HepG2 (cell line): ENCODE measurements around the gene RSPH9. TPM values are rescaled to one million over a fixed set of nuclear protein-coding genes. Genes with fewer than 3 reads are reported as not detected.

Source experiments
- AKAP8 ChIP-seq: sonication (generic); formaldehyde crosslinking; IDR thresholded peaks from 2 replicates; pipeline ENCODE4 v1.5.1; 2020; ENCODE audit warnings: mild to moderate bottlenecking, missing genetic modification reagents
- ARID4A ChIP-seq: sonication (generic); formaldehyde crosslinking; IDR thresholded peaks from 2 replicates; pipeline ENCODE4 v1.5.0; 2020; ENCODE audit warnings: mild to moderate bottlenecking, missing genetic modification reagents, borderline replicate concordance
- CBX1 ChIP-seq: IDR thresholded peaks from one replicate; pipeline ENCODE4 v1.6.1; 2016; ENCODE audit warnings: antibody characterized with exemption, low read depth
- ESRRA ChIP-seq: sonication (generic); formaldehyde crosslinking; IDR thresholded peaks from 2 replicates; pipeline ENCODE4 v1.5.1; 2020; ENCODE audit warnings: mild to moderate bottlenecking, low read depth, missing genetic modification reagents
- FOXO1 ChIP-seq: sonication (generic); formaldehyde crosslinking; IDR thresholded peaks from 2 replicates; pipeline ENCODE4 v1.4.0; 2020; ENCODE audit warnings: missing genetic modification reagents
- KAT7 ChIP-seq: IDR thresholded peaks from 2 replicates; pipeline ENCODE4 v1.6.1; 2018; ENCODE audit warnings: borderline replicate concordance, missing compliant biosample characterization
- KDM4B ChIP-seq: sonication (generic); formaldehyde crosslinking; IDR thresholded peaks from 2 replicates; pipeline ENCODE4 v1.4.0; 2020; ENCODE audit warnings: missing genetic modification reagents
- MAF1 ChIP-seq: sonication (generic); formaldehyde crosslinking; IDR thresholded peaks from 2 replicates; pipeline ENCODE4 v1.5.0; 2020; ENCODE audit warnings: missing genetic modification reagents, borderline replicate concordance
- MIER3 ChIP-seq: IDR thresholded peaks from 2 replicates; pipeline ENCODE4 v1.6.1; 2016; ENCODE audit warnings: missing compliant biosample characterization, borderline replicate concordance
- MXD4 ChIP-seq: IDR thresholded peaks from 2 replicates; pipeline ENCODE4 v1.6.1; 2016; ENCODE audit warnings: mild to moderate bottlenecking, missing biosample characterization, missing genetic modification reagents
- NR2C2 ChIP-seq: sonication (generic); formaldehyde crosslinking; IDR thresholded peaks from 2 replicates; pipeline ENCODE4 v1.4.0; 2020; ENCODE audit warnings: missing genetic modification reagents, mild to moderate bottlenecking, moderate library complexity, borderline replicate concordance
- PHB2 ChIP-seq: fragments of 450-650 bp; IDR thresholded peaks from 2 replicates; pipeline ENCODE4 v1.6.1; 2018; ENCODE audit not compliant: partially characterized antibody
- RXRA ChIP-seq: sonication (generic); formaldehyde crosslinking; IDR thresholded peaks from 2 replicates; pipeline ENCODE4 v1.5.1; 2020; ENCODE audit warnings: missing genetic modification reagents
- ZFP36L1 ChIP-seq: sonication (generic); formaldehyde crosslinking; IDR thresholded peaks from 2 replicates; pipeline ENCODE4 v1.8.0; 2022; ENCODE audit warnings: mild to moderate bottlenecking, missing genetic modification reagents, moderate library complexity
- ZFP37 ChIP-seq: sonication (generic); formaldehyde crosslinking; IDR thresholded peaks from 2 replicates; pipeline ENCODE4 v1.4.0; 2020; ENCODE audit warnings: missing genetic modification reagents, borderline replicate concordance
- ZNF121 ChIP-seq: sonication (generic); formaldehyde crosslinking; IDR thresholded peaks from 2 replicates; pipeline ENCODE4 v1.5.0; 2020; ENCODE audit warnings: mild to moderate bottlenecking, missing genetic modification reagents
- ZNF281 ChIP-seq: sonication (generic); formaldehyde crosslinking; IDR thresholded peaks from 2 replicates; pipeline ENCODE4 v1.4.0; 2020; ENCODE audit warnings: missing genetic modification reagents, borderline replicate concordance
- ZNF333 ChIP-seq: sonication (generic); formaldehyde crosslinking; IDR thresholded peaks from 2 replicates; pipeline ENCODE4 v1.4.0; 2020; ENCODE audit warnings: mild to moderate bottlenecking, missing genetic modification reagents, borderline replicate concordance
- ZNF354B ChIP-seq: sonication (generic); formaldehyde crosslinking; IDR thresholded peaks from 2 replicates; pipeline ENCODE4 v1.8.0; 2022; ENCODE audit warnings: mild to moderate bottlenecking, missing genetic modification reagents
- ZNF367 ChIP-seq: sonication (generic); formaldehyde crosslinking; IDR thresholded peaks from 2 replicates; pipeline ENCODE4 v1.4.0; 2020; ENCODE audit warnings: missing genetic modification reagents, borderline replicate concordance
- ZNF549 ChIP-seq: sonication (generic); formaldehyde crosslinking; IDR thresholded peaks from 2 replicates; pipeline ENCODE4 v1.5.0; 2020; ENCODE audit warnings: missing genetic modification reagents
- ZSCAN31 ChIP-seq: sonication (generic); formaldehyde crosslinking; IDR thresholded peaks from 2 replicates; pipeline ENCODE4 v1.5.0; 2020; ENCODE audit warnings: low read depth, mild to moderate bottlenecking, missing genetic modification reagents
- polyA plus RNA-seq, 8 experiments: library from polyadenylated mRNA; depleted of rRNA in 3 of 8; stranded (reverse) in 7 of 8; unstranded in 1 of 8; fragments of >200 nt; fragmentation: Illumina TruSeq in 4 of 8; extraction: Trizol in 4 of 8; gene quantifications; 2 replicates each; pipeline versions ENCODE4 v1.2.1 to v1.2.3, GENCODE V29; 2011 to 2016; ENCODE audit warnings: low read depth in 4 of 8, missing spikeins in 1 of 8, mixed read lengths in 1 of 8; ENCODE audit not compliant: insufficient read depth in 1 of 8
- total RNA-seq, 5 experiments: library from RNA; depleted of rRNA; stranded (reverse); fragments of >200 nt; fragmentation: Illumina TruSeq; extraction: Trizol; gene quantifications; 2 replicates each; pipeline ENCODE4 v1.2.3, GENCODE V29; 2016; ENCODE audit warnings: low read depth in 1 of 5

RSPH9 gene
- total and polyA plus RNA-seq, 2 of the 13 experiments (the other 11 are each of a cell fraction or from before 2014, with no cell fraction given), result 0.04 TPM; not detected in 1

DNA sequence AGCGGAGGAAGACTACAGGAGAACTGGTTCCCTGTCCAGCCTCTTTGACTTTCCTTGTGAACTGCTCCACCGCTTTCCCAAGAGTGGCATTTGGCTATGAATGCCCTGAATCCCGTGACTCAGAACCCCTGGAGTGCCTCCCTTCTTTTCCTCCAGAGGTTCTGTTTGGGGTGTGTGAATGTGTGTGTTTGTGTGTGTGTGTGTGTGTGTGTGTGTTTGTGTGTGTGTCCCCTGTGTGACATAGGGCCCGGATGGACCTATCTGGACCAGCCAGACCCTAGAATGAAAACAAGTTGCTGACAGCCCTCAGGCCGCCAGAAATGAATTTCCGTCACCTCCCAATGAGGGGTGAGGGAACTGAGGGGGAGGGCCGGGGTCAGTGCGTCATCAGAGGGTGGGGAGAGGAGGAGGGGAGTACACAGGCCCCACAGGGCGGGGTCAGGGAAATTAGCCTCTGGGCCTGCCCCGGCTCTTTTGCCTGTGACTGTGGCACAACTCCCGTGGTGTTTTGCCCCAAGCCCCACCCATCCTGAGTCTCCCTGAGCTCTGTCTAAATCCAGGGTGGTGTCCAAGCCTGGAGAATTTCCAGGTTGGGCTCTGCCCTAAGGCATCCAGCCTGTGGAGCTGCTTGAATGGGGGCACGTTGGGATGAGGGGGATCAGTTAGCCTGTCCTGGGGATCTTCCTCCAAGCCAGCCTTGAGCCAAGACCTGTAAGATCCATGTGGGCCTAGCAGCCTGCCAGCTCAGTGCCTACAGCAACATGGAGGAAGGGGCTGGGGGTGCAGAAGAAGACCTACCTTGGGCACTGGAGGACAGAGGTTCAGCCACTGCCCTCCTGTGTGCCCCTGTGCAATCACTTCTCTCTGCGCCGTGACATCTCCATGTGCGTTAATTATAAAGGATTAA is 58.0 kb downstream of the RSPH9 start (continued):
- TF ChIP-seq MXD4 (CRISPR knock-in tag) (no peak), MIER3 (CRISPR knock-in tag) (no peak), ZNF121 (CRISPR knock-in tag) (no peak), FOXO1 (CRISPR knock-in tag) (no peak), RXRA (0 out of 2 replicates have a peak, but pooled peaks have one; percentile 25), ZNF354B (no peak), ZFP36L1 (CRISPR knock-in tag) (no peak; the same call in 1 of the 2 replicates), PHB2 (no peak), ZNF549 (CRISPR knock-in tag) (no peak), NR2C2 (0 out of 2 replicates have a peak, but pooled peaks have one; percentile 32), CBX1 (no peak), KDM4B (no peak), ESRRA (CRISPR knock-in tag) (no peak), ZNF367 (no peak), ZNF333 (no peak), KAT7 (CRISPR knock-in tag) (no peak), AKAP8 (no peak), ZSCAN31 (CRISPR knock-in tag) (no peak), MAF1 (no peak), ARID4A (CRISPR knock-in tag) (no peak), ZNF281 (CRISPR knock-in tag) (no peak), ZFP37 (no peak)
